Esophagus squamous epithelium (tissue), 5 donors: Measurements from ENCODE around the gene EPHA3. TPM values are rescaled to one million over a fixed set of nuclear protein-coding genes. Genes with fewer than 3 reads are reported as not detected.

Source experiments
- DNase-seq: peaks from one replicate; lab custom pipeline; 2025; lab: John Stamatoyannopoulos, UW
- H3K27ac ChIP-seq, 4 donors: fragments of 200-600 bp; sonication (generic); one replicate each; pipeline ENCODE4 v1.5.1; 2016 to 2019; ENCODE audit warnings: mild to moderate bottlenecking in 1 of 4
- H3K27me3 ChIP-seq, 4 donors: fragments of 200-600 bp; sonication (generic); 1 replicate in 3 of 4; 2 replicates in 1 of 4; pipeline versions ENCODE4 v1.5.1 to v1.6.0; 2017 to 2021; ENCODE audit warnings: antibody characterized with exemption in 1 of 4
- H3K36me3 ChIP-seq, 3 donors: fragments of 200-600 bp; sonication (generic); one replicate each; pipeline ENCODE4 v1.5.1; 2016 to 2019
- H3K4me1 ChIP-seq, 3 donors: fragments of 200-600 bp; sonication (generic); one replicate each; pipeline ENCODE4 v1.5.1; 2017 to 2019
- H3K4me3 ChIP-seq, 4 donors: fragments of 200-600 bp; sonication (generic); 1 replicate in 3 of 4; 2 replicates in 1 of 4; pipeline ENCODE4 v1.5.1; 2016 to 2019; ENCODE audit warnings: mild to moderate bottlenecking in 2 of 4, moderate library complexity in 1 of 4
- H3K9me3 ChIP-seq, 3 donors: fragments of 200-600 bp; sonication (generic); one replicate each; pipeline ENCODE4 v1.5.1; 2016 to 2019
- CTCF ChIP-seq, 6 experiments: fragments of 450-650 bp in 4 of 6; fragments of 200-600 bp in 2 of 6; sonication (generic) in 2 of 6; IDR thresholded peaks; one replicate each; pipeline ENCODE4 v1.5.1; 2016 to 2019; ENCODE audit warnings: antibody characterized with exemption in 6 of 6, mild to moderate bottlenecking in 4 of 6, moderate library complexity in 4 of 6
- POLR2A ChIP-seq, 4 donors: fragments of 450-650 bp; IDR thresholded peaks; one replicate each; pipeline ENCODE4 v1.6.1; 2017; ENCODE audit warnings: antibody characterized with exemption in 4 of 4, mild to moderate bottlenecking in 4 of 4, moderate library complexity in 3 of 4
- WGBS, 2 donors: methylation state at CpG; one replicate each; pipeline ENCODE4 v1.1.5; 2018; 5-methylcytosine and 5-hydroxymethylcytosine counted together
- intact Hi-C: fragments of 100-400 bp; cut with DNase I; formaldehyde crosslinking; loops from one replicate; pipeline ENCODE4 v1.15.0; 2022
- total RNA-seq, 4 donors: library from RNA; depleted of rRNA; stranded (reverse); fragments of >200 nt; gene quantifications; one replicate each; pipeline ENCODE4 v1.1.0, GENCODE V29; 2016
- donor health status: DM: yes; HTN: yes; CAD: no.

Gene EPHA3
- total RNA-seq, 4 donors from 2014 or later = 0.38 to 3.6 (median 1.4) TPM

- Histone ChIP-seq H3K27ac (no peak overlapping the region), H3K4me3 (no peak overlapping the region), H3K36me3 (no peaks in the 10 kb centered on the region), H3K27me3 (no peaks in the 10 kb centered on the region), H3K9me3 (no peaks in the 10 kb centered on the region), H3K4me1 (no peaks in the 10 kb centered on the region)
- intact Hi-C loops = no loop called here
- 82 to 95% methylated on average over 4 of the region's 4 CpGs for WGBS, 2 donors
- no peak for DNase-seq
- TF ChIP-seq POLR2A (IDR thresholded peaks at IDR 0.05) (no peak), CTCF (IDR thresholded peaks at IDR 0.05) (no peak)
Measured at GRCh38 chr3:89490129-89490528, 382.7 kb downstream of the EPHA3 start.

- intact Hi-C loops = no loop called here
- DNase-seq = no peak
- 73 to 77% methylated on average over 4 of the region's 4 CpGs for WGBS, 2 donors
Measured at GRCh38 chr3:89494734-89495133, 387.3 kb downstream of the EPHA3 start.

GRCh38 chr3:89503891-89504391, 396.5 kb downstream of the EPHA3 start:
- no peak overlapping the region for H3K27ac ChIP-seq
- TF ChIP-seq CTCF (IDR thresholded peaks at IDR 0.05) = no peak
- no peak for DNase-seq
- WGBS, 2 donors = 30 to 45% methylated on average over 2 of the region's 2 CpGs
- intact Hi-C loops = no loop called here
- H3K27me3 ChIP-seq = no peaks in the 10 kb centered on the region
- no peaks in the 10 kb centered on the region for H3K9me3 ChIP-seq
- no peaks in the 10 kb centered on the region for H3K4me1 ChIP-seq
- H3K36me3 ChIP-seq = no peaks in the 10 kb centered on the region
- H3K4me3 ChIP-seq = no peak overlapping the region

More at GRCh38 chr3:89494734-89495133, 387.3 kb downstream of the EPHA3 start:
- Histone ChIP-seq H3K36me3 (no peaks in the 10 kb centered on the region), H3K27ac (no peak overlapping the region), H3K27me3 (no peaks in the 10 kb centered on the region), H3K4me3 (no peak overlapping the region), H3K9me3 (no peaks in the 10 kb centered on the region), H3K4me1 (no peaks in the 10 kb centered on the region)
- TF ChIP-seq POLR2A (IDR thresholded peaks at IDR 0.05) (no peak), CTCF (IDR thresholded peaks at IDR 0.05) (no peak)

- H3K36me3 ChIP-seq = no peaks in the 10 kb centered on the region
- no peak for TF ChIP-seq POLR2A (IDR thresholded peaks at IDR 0.05)
- no peaks in the 10 kb centered on the region for H3K4me1 ChIP-seq
- no peaks in the 10 kb centered on the region for H3K9me3 ChIP-seq
- intact Hi-C loops = no loop called here
- no peak for DNase-seq
- H3K4me3 ChIP-seq = no peak overlapping the region
- no peak overlapping the region for H3K27ac ChIP-seq
- 53% methylated on average over 4 of the region's 4 CpGs for WGBS, 2 donors
- no peaks in the 10 kb centered on the region for H3K27me3 ChIP-seq
Measured at GRCh38 chr3:89504432-89504831, 397.0 kb downstream of the EPHA3 start.

- no peaks in the 10 kb centered on the region for H3K27me3 ChIP-seq
Measured at GRCh38 chr3:89506462-89507103, 399.2 kb downstream of the EPHA3 start.

More at GRCh38 chr3:89506462-89507103, 399.2 kb downstream of the EPHA3 start:
- DNase-seq = no peak
- intact Hi-C loops = no loop called here
- Histone ChIP-seq H3K9me3 (no peaks in the 10 kb centered on the region), H3K27ac (peak overlapping the region in 1 of 4 donors; percentile 8), H3K36me3 (no peaks in the 10 kb centered on the region), H3K4me3 (no peak overlapping the region), H3K4me1 (no peaks in the 10 kb centered on the region)
- TF ChIP-seq POLR2A (IDR thresholded peaks at IDR 0.05) (no peak), CTCF (IDR thresholded peaks at IDR 0.05) (no peak)
- 44 to 45% methylated on average over 3 of the region's 3 CpGs for WGBS, 2 donors
